HG02943 (cell line): Measurements from ENCODE around the gene DVL3.
A peak's percentile ranks its signal among the peaks of the same experiment; 100 is the strongest.

Source experiments
- ATAC-seq: cut with Tn5 transposase; IDR thresholded peaks from one replicate; pipeline ENCODE4 v1.9.1; 2021; ENCODE audit warnings: mild to moderate bottlenecking, low read depth, moderate library complexity; ENCODE audit not compliant: unreplicated experiment

Gene DVL3

GRCh38 chr3:184175506-184175905 is 20.3 kb downstream of the DVL3 start:
- ATAC-seq, result no peak

DNA sequence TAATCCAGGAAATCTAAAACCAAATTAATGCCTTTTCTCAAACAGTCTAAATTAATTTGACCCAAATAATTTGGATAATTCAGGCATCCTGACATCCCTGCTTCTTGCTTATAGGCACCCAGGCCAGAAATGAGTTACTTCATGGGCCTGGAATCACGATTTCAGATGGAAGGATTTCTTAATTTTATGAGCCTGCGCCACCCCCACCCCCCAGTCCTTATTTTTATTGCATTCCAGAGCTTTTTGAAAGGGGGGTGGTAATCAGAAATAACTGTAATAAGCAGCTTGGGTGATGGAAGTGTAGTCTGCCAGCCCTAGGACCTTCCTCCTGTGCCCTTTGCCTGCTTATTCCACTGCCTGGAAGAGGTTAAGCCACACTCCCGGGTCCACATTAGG is 20.8 kb downstream of the DVL3 start:
- no peak for ATAC-seq

GRCh38 chr3:184176377-184177330 is 21.5 kb downstream of the DVL3 start:
- ATAC-seq, result no peak

- ATAC-seq, result no peak
Observed at GRCh38 chr3:184177331-184177731, 22.2 kb downstream of the DVL3 start.

- no peak for ATAC-seq
Observed at GRCh38 chr3:184177767-184178306, 22.7 kb downstream of the DVL3 start.

DNA sequence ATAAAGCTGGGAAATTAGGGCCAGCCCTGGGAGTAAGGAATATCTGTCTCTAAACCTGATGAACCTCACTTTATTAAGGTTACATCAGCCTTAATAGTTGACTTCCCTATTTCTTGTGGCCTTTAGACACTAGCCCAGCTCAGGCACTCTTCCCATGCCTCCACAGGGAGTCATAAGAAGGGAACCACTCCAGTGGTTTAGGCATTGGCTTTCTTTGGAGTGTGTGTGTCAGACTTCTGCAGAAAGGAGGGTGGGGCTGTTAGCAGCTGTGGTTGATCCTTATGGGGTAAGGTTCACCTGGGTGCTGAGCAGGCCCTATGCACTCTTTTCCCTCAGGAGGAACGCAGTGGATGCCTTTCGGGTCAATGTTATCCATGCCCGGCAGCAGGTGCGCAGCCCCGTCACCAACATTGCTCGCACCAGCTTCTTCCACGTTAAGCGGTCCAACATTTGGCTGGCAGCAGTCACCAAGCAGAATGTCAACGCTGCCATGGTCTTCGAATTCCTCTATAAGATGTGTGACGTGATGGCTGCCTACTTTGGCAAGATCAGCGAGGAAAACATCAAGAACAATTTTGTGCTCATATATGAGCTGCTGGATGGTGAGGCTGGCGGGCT is 23.5 kb downstream of the DVL3 start:
- ATAC-seq, result no peak

DNA sequence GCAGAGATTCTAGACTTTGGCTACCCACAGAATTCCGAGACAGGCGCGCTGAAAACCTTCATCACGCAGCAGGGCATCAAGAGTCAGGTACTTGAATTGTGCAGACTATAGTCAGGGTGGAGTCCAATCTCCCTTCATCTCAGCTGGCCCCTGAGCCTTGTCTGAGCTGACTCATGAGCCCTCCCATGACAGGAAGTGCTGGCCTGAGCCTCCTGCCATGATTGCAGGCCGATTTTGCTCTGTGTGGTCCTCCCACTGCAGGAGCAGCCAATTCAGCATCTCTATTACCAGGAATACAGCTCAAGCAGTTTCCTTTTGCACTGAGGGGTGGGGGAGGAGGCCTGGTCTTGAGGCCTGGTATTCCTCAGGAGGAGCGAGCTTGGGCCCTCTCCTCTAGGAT is 25.0 kb downstream of the DVL3 start:
- no peak for ATAC-seq

- no peak for ATAC-seq
Observed at GRCh38 chr3:184181596-184181995, 26.4 kb downstream of the DVL3 start.

DNA sequence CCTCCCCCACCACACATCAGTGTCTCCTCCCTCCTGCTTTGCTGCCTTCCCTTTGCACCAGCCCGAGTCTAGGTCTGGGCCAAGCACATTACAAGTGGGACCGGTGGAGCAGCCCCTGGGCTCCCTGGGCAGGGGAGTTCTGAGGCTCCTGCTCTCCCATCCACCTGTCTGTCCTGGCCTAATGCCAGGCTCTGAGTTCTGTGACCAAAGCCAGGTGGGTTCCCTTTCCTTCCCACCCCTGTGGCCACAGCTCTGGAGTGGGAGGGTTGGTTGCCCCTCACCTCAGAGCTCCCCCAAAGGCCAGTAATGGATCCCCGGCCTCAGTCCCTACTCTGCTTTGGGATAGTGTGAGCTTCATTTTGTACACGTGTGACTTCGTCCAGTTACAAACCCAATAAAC is 28.5 kb downstream of the DVL3 start:
- no peak for ATAC-seq

DNA sequence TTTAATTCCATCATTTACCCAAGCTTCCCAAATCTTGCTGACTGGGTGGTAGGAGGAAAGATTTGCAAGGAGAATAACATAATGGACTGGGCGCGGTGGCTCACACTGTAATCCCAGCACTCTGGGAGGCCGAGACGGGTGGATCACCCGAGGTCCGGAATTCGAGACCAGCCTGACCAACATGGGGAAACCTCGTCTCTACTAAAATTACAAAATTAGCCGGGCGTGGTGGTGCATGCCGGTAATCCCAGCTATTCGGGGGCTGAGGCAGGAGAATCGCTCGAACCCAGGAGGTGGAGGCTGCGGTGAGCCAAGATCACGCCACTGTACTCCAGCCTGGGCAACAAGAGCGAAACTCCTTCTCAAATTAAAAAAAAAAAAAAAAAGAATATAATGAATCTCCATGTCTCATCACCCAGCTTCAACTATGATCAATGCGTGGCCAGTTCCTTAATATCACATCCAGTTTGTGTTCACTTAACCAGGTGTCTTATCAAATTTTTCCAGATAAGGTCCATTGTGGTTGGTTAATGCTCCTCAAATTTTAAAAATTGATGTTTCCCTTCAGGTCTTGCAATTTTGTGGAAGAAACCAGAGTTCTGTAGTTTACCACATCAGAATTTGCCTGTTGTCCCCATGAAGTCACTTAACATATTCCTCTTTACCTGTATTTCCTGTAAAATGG is 29.5 kb downstream of the DVL3 start:
- ATAC-seq, result no peak

DNA sequence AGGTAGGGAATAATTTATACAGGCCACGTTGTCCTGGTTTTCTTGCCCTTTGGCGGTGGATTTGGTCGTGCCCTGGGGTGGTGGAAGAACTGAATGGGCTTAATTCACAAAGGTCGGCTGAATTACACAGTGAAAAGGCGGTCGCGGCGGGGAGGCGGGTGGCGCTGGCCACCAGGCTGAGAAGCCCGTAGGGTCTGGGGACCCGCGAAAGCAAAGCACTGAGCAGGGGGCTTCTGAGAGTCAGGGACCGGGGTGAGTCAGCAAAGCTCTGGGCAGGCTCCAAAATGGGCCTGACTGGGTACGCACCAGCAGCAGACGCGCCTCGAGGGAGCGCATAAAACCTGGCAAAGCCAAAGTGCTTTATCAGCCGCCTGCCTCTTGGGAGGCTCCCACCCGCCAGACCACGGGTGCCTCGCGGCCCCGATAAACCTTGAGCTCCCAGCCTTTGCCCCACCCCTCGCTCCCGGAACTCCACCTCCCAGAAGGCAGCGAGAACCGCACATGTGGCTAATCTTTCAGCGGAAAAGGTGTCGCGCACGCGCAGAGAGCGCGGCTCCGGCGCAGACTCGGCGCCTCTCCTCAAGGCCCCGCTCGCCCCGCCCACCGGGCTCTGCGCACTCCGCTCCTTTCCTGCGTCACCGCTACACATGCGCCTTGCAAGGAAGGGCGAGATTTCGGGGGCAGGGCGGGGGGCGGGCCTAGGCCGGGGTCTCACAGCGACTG is 30.4 kb downstream of the DVL3 start:
- peak; percentile 84 for ATAC-seq

DNA sequence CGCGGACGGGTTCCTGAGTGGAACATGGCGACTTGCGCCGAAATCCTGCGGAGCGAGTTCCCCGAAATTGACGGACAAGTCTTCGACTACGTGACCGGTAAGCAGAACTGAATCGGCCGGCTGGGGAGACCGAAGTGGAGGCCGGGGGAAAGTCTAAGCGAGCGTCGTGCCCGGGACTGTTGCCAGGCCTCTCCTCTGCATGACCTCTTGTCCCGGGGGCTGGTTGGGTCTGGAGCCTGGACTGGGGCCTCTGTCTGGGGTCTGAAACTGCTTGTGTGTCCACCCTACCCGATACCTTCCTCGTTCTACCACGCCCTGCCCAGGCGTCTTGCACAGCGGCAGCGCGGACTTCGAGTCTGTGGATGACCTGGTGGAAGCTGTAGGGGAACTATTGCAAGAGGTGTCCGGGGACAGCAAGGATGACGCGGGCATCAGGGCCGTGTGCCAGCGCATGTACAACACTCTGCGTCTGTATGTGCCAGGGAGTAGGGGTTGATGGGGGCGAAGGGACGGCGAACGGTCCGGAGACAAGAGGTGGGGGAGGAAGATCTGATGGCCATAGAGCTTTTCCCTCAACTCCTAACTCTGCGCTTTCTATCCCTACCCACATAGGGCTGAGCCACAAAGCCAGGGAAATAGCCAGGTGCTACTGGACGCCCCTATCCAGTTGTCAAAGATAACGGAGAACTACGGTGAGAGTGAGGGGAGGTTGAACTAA is 31.2 kb downstream of the DVL3 start, which contains the start of gene ABCF3:
Gene ABCF3 (plus strand): TSS at position 16 of the 718 bp plus-strand sequence. CDS start 9 bp downstream, at position 25.
- peak; percentile 27 for ATAC-seq

- ATAC-seq, result no peak
Observed at GRCh38 chr3:184186902-184187207, 31.7 kb downstream of the DVL3 start.

DNA sequence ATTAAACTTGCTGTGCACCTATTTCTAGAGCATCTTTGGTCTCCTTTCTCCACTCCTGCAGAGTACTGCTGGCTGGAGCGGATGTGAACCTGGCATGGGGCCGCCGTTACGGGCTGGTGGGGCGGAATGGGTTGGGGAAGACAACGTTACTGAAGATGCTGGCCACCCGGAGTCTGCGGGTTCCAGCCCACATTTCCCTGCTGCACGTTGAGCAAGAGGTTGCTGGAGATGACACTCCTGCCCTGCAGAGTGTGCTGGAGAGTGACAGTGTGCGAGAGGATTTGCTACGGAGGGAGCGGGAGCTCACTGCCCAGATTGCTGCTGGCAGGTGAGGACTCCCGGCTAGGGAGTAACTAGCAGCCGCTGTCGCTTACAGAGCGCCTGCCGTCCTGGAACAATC is 32.9 kb downstream of the DVL3 start:
- ATAC-seq, result no peak

- no peak for ATAC-seq
Observed at GRCh38 chr3:184189421-184189820, 34.2 kb downstream of the DVL3 start.

DNA sequence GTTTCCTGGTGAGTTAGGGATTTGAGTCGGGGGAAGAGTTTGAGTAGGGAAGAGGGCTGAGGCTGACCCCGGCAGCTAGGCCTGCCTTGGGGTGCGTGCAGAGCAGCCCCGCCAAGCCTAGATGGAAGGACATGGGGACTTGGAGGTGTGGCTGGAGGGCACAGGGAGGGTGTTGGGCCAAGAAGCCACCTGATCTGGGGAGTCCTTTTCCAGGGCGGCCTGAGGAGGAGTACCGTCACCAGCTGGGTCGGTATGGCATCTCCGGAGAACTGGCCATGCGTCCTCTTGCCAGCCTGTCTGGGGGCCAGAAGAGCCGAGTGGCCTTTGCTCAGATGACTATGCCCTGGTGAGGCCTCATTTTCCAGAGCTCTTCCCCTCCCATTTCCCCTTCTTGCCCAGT is 37.7 kb downstream of the DVL3 start:
- ATAC-seq, result no peak

- ATAC-seq, result no peak
Observed at GRCh38 chr3:184193991-184194539, 38.9 kb downstream of the DVL3 start.

DNA sequence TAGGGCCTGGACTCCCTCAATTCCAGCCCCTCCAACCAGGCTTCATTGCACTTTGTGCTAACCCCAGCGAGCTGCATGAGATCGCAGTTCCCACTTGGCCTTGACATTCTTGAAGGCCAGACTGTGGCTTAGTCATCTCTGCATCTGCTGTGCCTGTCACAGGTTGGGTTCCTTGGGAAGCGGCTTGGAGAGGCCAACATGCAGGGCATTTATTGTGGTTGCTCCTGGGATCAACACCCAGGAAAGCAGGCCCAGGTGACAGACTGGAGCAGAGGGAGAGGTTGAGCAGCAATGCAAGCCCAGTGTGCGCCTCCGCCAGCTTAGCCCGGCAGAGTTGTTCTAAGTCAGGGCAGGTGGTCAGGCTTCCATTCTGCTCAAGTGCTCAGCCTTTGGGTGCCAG is 41.4 kb downstream of the DVL3 start:
- ATAC-seq, result no peak

DNA sequence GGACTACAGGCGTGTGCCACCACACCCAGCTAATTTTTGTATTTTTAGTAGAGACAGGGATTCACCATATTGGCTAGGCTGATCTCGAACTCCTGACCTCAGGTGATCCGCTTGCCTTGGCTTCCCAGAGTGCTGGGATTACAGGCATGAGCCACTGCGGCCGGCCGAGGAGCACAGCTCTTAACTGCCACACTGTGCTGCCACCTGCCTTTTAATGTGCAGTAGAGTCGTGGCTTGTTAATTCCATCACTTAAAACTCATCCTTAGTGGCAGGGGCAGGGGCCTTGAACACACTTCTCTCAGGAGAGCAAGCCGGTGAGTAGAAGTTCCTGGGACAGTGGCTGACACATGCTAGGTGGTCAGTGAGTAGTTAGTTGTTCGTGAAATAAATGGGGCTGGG is 43.3 kb downstream of the DVL3 start:
- no peak for ATAC-seq

DNA sequence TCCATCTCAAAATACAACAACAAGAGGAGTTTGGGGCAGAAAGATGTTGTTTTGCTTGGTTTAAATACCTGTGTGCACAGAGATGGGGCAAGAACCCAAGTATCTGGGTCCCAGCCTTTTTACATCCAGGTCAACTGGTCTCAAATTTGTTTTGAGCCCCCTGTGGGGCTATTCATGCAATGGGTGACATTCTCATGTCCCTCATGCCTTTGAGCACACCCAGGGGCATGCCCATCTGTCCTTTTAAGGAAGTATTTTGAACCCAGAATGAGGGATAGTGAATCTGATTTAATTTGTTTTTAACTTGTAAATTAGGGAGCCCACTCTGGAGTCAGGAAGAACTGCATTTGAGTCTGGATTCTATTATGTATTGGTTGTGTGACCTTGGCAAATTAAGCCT is 45.6 kb downstream of the DVL3 start:
- no peak for ATAC-seq
